ENCODE results near the gene LGMN.

The LGMN gene

GRCh38 chr14:92693998-92694795, 54.2 kb downstream of the LGMN start:
- H3K27ac ChIP-seq (ENCODE audit: low read length): no peak overlapping the region
- H3K27me3 ChIP-seq (ENCODE audit: insufficient read depth, low read length, poor library complexity): peaks cover 2% of the 10 kb centered on the region
- no peak for DNase-seq
- no peak overlapping the region for H3K4me2 ChIP-seq (ENCODE audit: insufficient read depth, low read length)
- H4K20me1 ChIP-seq (ENCODE audit: insufficient read depth, low read length): 0 out of 2 replicates have a peak, but pooled peaks cover 2% of the 10 kb centered on the region
- no peaks in the 10 kb centered on the region; the same call in 1 of the 2 replicates for H3K4me1 ChIP-seq (ENCODE audit: insufficient read depth, low read length)
- no peaks in the 10 kb centered on the region for H3K36me3 ChIP-seq (ENCODE audit: insufficient read depth, low read length)
- H3K9ac ChIP-seq (ENCODE audit: low read depth, low read length): no peak overlapping the region
- H2AFZ ChIP-seq (ENCODE audit: low read depth, low read length): no peak overlapping the region
- ATAC-seq (ENCODE audit: insufficient read depth, low read depth): no peak
- no peak overlapping the region for H3K4me3 ChIP-seq (ENCODE audit: low read depth in 1 of 2, low read length in 2 of 2)
- H3K9me3 ChIP-seq (ENCODE audit: insufficient read depth, low read length, severe bottlenecking): no peaks in the 10 kb centered on the region
- no peak for TF ChIP-seq CTCF (IDR thresholded peaks at IDR 0.05; ENCODE audit: borderline replicate concordance, extremely low read depth, low read length, poor library complexity, severe bottlenecking)
- H3K79me2 ChIP-seq (ENCODE audit: insufficient read depth, low read length): no peaks in the 10 kb centered on the region

- Histone ChIP-seq H3K4me2 (ENCODE audit: insufficient read depth, low read length) (no peak overlapping the region), H3K9ac (ENCODE audit: low read depth, low read length) (no peak overlapping the region), H3K36me3 (ENCODE audit: insufficient read depth, low read length) (no peaks in the 10 kb centered on the region), H3K4me1 (ENCODE audit: insufficient read depth, low read length) (no peaks in the 10 kb centered on the region; the same call in 1 of the 2 replicates), H3K27ac (ENCODE audit: low read length) (no peak overlapping the region), H2AFZ (ENCODE audit: low read depth, low read length) (no peak overlapping the region), H3K79me2 (ENCODE audit: insufficient read depth, low read length) (no peaks in the 10 kb centered on the region), H3K4me3 (ENCODE audit: low read depth in 1 of 2, low read length in 2 of 2) (no peak overlapping the region), H3K9me3 (ENCODE audit: insufficient read depth, low read length, severe bottlenecking) (no peaks in the 10 kb centered on the region), H4K20me1 (ENCODE audit: insufficient read depth, low read length) (0 out of 2 replicates have a peak, but pooled peaks cover 2% of the 10 kb centered on the region), H3K27me3 (ENCODE audit: insufficient read depth, low read length, poor library complexity) (peaks cover 2% of the 10 kb centered on the region)
- ATAC-seq (ENCODE audit: insufficient read depth, low read depth) (peak; percentile 48; the same call in 2 of the 3 replicates), DNase-seq (peak; percentile 39)
- TF ChIP-seq EZH2 (IDR thresholded peaks at IDR 0.05; ENCODE audit: borderline replicate concordance, low read depth, low read length, severe bottlenecking): no peak
- TF ChIP-seq CTCF (IDR thresholded peaks at IDR 0.05; ENCODE audit: borderline replicate concordance, extremely low read depth, low read length, poor library complexity, severe bottlenecking): no peak
Observed at GRCh38 chr14:92692822-92693226, 55.6 kb downstream of the LGMN start.

- H3K4me2 ChIP-seq (ENCODE audit: insufficient read depth, low read length): no peak overlapping the region
- H3K4me3 ChIP-seq (ENCODE audit: low read depth in 1 of 2, low read length in 2 of 2): no peak overlapping the region
- no peaks in the 10 kb centered on the region for H3K79me2 ChIP-seq (ENCODE audit: insufficient read depth, low read length)
- no peaks in the 10 kb centered on the region; the same call in 1 of the 2 replicates for H3K4me1 ChIP-seq (ENCODE audit: insufficient read depth, low read length)
- ATAC-seq (ENCODE audit: insufficient read depth, low read depth) (no peak), DNase-seq (no peak)
- H2AFZ ChIP-seq (ENCODE audit: low read depth, low read length): no peak overlapping the region
- no peak overlapping the region for H3K9ac ChIP-seq (ENCODE audit: low read depth, low read length)
- peaks cover 2% of the 10 kb centered on the region for H3K27me3 ChIP-seq (ENCODE audit: insufficient read depth, low read length, poor library complexity)
- H4K20me1 ChIP-seq (ENCODE audit: insufficient read depth, low read length): 0 out of 2 replicates have a peak, but pooled peaks cover 2% of the 10 kb centered on the region
- H3K36me3 ChIP-seq (ENCODE audit: insufficient read depth, low read length): no peaks in the 10 kb centered on the region
- no peak overlapping the region for H3K27ac ChIP-seq (ENCODE audit: low read length)
- no peaks in the 10 kb centered on the region for H3K9me3 ChIP-seq (ENCODE audit: insufficient read depth, low read length, severe bottlenecking)
- no peak for TF ChIP-seq EZH2 (IDR thresholded peaks at IDR 0.05; ENCODE audit: borderline replicate concordance, low read depth, low read length, severe bottlenecking)
- TF ChIP-seq CTCF (IDR thresholded peaks at IDR 0.05; ENCODE audit: borderline replicate concordance, extremely low read depth, low read length, poor library complexity, severe bottlenecking): peak; percentile 54
Observed at GRCh38 chr14:92690171-92691011, 58.0 kb downstream of the LGMN start.

All from DND-41 (cell line).